Ramos (cell line): Measurements from ENCODE around the gene NCOA3.
"Not testable (repeated sequence)": the region's sequence is repeated elsewhere in the genome, so short reads cannot be mapped to it uniquely, and the experiment has no call there.

ENCODE experiments used
- in situ Hi-C: fragments of 300-500 bp; cut with MboI; formaldehyde crosslinking; loops from one replicate; pipeline ENCODE4 v1.14.3; 2022; ENCODE audit warnings: low sequenced_read_pairs; ENCODE audit not compliant: unreplicated experiment

Gene NCOA3

DNA sequence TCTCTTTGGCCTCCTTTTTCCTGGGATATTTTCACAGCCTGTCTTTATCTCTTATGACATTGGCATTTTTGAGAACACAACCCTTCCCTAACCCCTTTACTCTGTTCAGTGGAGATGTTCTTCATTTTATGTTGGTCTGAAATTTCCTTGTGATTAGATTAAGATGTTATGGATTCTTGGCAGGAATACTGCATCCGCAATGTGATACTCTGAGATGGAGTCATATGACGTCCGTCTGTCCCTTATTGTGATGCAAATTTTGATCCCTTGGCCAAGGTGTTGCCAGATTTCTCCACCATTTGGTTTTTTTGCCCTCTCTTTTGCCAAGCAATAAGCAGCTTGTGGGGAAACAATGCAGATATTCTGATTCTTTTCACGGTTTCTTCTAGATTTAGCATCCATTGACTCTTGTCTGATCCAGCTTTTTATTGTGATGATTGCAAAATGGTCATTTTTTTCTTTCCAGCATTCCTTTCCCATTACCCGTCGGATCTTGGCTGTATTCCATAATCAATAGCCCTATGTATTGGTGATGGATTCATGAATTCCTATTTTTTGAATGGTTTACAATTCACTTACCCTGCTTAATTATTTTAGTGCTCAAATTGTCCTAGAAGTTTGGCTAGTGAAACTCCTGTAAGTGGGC, 85.1 kb downstream of the NCOA3 start:
- in situ Hi-C loops = no loop called here

DNA sequence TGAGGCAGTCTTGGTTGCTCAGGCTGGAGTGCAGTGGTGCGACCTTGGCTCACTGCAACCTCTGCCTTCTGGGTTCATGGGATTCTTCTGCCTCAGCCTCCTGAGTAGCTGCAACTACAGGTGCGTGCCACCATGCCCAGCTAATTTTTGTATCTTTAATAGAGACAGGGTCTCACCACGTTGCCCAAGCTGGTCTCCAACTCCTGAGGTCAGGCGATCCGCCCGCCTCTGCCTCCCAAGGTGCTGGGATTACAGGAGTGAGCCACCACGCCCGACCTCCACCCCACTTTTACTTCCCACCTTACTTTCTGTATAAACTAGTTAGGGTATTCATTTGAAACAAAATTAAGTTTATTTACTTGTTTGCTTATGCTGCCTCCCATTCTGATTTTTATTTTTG, 86.5 kb downstream of the NCOA3 start:
- in situ Hi-C loops = no loop called here

DNA sequence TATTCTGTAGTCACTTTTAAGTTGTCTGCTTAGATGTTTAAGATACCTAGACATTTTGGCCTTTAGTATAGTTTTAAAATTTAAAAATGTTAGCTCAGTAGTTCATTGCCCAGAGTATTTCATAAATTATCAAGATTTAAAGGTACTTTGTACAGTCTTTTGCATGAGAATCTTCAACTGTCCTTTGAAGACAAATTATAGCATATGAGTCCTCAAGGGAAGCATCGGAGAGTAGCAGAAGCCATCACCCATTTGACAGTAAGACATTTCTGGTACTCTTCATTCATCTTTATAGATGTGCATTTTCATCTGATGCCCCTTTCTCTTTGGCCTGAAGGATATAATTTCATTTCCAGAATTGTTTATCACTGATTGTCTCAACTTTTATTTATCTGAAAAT, 89.5 kb downstream of the NCOA3 start:
- in situ Hi-C loops = no loop called here

DNA sequence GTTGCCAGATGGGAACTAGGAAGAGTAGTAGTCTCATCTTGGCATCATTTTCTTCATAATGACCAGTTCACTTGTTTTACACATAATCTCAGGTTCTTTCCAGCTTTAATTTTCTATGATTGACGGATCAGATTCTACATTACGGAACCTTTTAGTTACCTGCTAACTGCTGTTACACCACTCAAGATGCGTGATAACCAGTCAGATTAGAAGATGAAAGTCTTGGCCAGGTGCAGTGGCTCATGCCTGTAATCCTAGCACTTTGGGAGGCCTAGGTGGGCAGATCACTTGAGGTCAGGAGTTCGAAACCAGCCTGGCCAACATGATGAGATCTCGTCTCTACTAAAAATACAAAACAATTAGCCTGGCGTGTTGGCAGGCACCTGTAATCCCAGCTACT, 92.5 kb downstream of the NCOA3 start:
- in situ Hi-C loops = no loop called here

DNA sequence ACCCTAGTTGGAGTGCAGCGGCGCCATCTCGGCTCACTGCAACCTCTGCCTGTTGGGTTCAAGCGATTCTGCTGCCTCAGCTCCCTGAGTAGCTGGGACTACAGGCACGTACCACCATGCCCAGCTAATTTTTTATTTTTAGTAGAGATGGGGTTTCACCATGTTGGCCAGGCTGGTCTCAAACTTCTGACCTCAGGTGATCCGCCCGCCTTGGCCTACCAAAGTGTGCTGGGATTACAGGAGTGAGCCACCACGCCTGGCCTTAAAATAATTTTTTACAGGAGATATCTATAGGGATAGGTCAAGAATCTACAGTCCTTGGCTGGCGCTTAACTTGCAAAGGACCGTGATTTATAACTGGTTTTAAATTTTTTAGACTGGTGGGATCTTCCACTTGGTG, 93.5 kb downstream of the NCOA3 start:
- in situ Hi-C loops = not testable (repeated sequence)

DNA sequence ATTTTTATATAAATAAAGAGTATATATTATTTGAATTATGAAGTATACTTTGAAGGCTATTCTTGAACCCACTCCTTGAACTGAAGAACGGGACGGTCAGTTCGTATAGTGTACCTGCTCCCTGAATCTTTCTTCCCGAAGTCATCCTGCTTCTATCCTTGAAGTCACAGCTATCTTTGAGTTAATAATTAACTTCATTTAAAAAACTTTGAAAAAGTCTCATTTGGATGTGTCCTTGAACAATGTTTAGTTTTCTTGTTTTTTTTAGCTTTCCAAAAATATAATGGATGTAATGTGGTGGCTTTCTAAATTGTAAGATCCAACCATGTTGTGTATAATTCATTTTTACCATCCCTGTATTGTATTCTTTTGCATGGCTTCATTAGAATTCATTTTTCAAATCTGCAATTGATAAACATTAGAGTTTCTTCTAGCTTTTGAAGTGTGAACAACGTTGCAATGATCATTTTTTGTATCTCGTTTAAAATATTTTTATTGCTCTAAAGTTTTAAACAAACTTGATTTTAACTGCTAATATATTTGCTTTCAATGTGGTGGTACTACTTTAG, 94.4 kb downstream of the NCOA3 start:
- in situ Hi-C loops = no loop called here

DNA sequence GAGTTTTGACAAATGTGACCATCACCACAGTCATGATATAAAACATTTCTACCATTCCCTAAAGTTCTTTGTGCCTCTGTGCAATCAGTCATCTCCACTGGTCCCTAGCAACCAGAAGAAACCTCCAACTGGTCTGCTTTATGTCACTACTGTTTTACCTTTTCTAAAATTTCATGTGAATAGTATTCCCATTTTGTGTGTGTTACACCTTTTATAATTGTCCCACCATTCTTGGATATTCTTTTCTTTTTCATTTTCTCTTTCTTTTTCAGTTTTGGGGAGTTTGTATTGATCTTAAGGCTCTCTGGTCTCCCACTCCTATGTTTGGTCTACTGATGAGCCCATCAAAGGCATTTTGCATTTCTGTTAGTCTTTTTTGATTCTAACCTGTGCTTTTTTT, 95.4 kb downstream of the NCOA3 start:
- in situ Hi-C loops = no loop called here

DNA sequence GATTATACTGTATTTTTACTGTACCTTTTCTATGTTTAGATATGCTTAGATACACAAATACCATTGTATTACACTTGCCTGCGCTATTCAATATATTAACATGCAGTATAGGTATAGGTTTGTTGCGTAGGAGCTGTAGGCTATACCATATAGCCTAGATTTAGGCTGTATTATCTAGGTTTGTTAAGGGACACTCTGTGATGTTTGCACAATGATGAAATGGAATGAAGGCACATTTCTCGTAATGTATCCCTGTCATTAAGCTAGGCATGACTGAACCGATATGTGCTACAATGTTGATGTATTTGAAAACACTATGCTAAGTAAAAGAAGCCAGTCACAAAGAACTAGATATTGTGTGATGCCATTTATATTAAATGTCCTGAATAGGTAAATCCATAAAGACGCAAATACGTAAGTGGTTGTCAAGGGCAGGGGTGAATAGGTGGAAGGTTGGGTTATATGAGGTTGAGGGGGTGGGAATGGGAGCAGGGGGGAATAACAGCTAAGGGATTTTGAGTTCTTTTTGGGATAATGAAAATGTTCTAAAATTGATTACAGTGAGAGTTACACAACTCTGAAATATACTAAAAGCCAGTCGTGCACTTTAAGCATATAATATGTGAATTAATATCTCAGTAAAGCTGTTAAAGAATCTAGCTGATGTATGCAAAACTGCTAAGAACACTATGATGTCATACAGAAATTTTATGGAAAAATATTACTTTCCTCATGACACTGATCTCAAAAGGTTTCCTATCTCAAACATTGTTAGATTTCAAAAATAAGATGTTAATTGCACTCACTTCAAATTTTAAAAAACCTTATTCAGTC, 97.4 kb downstream of the NCOA3 start:
- in situ Hi-C loops = no loop called here

DNA sequence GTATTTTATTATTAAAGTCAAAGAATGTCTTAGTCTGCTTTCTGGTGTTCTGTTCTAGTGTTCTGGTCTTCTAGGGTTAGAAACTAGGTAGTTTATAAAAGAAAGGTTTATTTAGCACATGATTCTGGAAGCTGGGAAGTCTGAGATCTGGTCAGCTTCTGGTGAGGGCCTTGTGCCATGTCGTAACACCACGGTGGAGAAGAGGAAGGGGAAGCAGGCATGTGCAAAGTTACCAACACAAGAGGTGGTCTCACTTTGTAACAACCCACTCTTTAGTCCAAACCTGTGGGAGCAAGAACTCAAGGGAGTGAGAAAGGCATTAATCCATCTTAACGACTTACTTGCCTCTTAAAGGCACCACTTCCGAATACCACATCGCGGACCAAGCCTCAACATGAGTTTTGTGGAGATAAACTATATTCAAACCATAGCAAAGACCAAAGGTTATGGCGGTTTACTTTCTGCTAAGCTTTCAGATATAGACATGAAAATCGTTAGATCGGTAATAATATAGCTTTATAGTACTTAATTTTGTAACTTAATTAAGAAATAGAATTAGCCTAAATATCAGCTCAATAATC, 99.4 kb downstream of the NCOA3 start:
- in situ Hi-C loops = no loop called here

DNA sequence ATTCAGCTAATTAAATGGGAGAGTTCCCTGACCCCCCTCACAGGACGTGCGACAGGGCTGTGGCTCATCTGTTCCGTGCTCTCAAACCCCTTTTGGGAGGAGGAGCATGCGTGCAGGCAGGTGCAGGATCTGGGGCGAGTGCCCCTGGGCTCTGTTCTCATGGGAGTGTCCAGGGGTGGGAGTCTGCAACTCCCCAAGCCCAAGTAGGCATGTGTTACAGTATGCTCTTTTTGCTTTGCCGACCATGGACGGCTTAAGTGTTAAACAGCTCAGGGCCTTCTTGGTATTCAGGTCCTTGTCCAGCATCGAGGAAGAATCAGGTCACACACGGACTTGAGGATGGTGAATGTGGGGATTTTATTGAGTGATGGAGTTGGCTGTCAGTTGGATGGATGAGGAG, 101.6 kb downstream of the NCOA3 start:
- in situ Hi-C loops = no loop called here

DNA sequence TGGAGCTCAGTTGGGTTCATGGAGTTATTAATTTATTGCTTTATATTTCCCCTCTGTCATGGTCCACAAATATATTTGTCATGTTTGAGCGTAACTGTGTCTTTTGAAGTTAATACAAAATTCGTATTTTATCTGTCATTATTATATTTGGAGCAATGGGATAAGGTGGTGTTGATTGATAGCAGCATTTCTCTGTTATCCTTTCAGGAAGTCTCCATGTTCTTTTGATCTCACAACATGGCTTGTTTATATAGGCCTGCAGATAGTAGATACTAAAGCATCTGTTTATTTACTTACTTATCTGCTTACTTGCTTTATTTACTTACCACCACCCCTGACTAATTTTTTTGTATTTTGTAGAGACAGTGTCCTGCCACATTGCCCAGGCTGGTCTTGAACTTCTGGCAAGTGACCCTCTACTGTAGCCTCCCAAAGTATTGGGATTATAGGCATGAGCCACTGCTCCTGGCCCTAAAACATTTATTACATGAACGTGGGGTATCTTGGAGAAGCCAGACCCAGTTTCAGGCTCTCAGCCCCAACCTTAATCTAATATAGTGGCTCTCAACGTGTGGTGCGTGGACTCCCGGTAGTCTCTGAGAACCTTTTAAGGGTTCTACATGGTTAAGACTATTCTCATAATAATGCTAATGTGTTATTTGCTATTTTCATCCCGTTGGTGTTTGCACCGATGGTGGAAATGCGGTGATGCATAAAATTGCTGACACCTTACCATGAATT, 104.2 kb downstream of the NCOA3 start:
- in situ Hi-C loops = no loop called here

DNA sequence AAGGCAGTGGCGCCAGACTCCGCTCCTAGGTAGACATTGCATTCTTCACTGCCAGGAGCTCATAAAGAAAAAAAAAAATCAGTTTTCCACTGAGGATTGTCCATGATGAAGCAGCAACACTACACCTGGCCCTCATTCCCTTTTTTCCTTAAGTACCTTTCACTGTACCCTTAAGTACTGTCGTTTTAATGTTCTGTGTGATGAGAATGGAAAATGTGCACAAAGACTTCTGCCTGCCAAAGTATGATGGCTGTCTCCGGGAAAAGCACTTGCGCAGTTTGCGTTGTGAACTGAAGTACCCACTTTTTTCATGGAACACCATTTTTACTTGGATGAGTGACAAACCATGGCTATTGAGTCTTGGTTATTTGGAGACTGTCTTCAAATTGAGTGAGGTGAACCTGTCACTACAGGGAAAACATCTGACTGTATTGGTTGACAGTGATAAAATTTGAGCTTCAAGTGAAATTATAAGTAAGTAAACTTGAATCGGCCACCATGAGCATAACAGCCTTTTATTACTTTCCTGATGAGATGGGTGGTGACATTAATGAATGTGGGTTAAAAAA, 104.8 kb downstream of the NCOA3 start:
- in situ Hi-C loops = no loop called here

DNA sequence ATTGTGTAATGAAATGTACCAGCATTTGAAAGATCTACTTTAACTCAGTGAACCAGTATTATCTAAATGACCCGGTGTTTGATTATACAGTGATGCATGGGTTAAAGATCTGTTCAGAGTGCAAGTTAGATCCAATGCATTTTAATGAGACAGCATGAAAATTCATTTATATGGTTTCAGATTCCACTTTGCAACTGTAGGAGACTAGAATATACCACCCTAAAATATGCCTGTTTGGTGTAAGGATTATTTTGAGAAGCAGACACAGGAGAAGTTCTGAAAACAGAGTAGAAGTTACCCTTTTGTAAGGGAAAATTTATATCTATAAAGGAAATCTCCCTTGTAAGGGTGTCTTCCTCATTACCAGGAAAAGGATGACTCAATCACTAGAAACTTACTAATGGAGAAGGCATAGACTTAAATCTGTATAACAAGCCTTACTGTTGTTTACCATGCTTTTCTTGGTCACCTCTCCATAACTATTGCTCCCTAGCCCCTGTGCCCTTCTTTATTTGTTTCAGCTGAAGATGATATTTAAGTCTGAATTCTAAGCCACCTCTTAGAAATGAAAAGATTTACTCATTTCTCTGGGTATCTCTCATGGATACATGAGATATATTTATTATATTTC, 105.4 kb downstream of the NCOA3 start:
- in situ Hi-C loops = no loop called here

DNA sequence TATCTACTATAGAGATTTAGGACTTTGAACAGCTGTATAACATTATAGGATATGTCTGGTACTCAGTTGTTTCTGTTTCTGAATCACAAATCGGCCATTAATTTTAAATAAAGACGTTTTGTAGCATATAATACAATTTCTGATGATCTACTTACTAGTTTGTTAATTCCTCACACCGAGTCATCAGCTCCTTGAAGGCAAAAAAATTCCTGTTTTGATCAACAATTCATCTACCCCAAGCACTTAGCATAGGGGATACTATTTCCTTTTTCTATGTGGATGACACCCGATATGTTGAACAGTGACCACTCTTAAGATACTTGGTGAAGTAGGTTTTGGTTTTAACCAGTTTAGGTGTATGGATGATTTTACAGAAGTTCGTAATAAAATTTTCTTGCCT, 107.3 kb downstream of the NCOA3 start:
- in situ Hi-C loops = no loop called here

DNA sequence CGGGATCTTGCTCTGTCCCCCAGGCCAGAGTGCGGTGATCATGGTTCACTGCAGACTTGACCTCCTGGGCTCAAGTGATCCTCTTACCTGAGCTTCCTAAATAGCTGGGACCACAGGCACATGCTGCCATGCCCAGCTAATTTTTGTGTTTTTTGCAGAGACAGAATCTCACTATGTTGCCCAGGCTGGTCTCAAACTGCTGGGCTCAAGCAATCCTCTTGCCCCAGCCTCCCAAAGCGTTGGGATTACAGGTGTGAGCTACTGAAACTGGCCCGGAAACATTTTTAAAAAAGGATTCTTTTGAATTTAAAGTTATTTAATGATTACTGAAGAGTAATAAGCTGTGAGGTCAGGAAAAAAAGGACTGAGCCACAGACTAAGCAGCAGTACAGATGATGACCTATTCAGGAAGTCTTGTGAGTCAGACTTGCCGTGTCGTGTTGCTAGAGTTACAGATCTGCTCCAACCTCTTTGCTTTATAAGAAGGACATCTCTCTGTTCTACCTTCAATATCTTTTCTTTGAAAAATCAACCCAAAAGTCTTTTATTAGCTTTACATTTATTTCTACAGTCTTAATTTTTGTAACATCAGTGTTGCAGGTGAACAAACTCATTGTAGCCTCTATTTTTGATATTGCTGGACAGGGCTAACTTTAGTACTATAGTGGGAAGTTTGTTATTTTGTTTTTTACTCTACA, 108.7 kb downstream of the NCOA3 start:
- in situ Hi-C loops = no loop called here

DNA sequence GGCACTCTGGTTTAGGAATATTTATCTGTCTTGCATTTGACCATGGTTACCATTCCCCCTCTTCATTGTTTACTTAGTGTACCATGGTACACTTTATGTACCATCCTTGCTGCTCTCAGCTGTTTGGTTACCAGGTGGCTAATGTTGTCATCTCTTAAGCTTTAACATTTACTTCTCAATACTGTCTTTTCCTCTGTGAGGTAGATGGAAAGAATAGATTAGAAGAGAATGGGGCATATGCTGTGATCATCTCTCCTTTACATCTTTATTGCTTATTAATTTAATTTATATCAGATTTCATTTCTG, 109.2 kb downstream of the NCOA3 start:
- in situ Hi-C loops = no loop called here

DNA sequence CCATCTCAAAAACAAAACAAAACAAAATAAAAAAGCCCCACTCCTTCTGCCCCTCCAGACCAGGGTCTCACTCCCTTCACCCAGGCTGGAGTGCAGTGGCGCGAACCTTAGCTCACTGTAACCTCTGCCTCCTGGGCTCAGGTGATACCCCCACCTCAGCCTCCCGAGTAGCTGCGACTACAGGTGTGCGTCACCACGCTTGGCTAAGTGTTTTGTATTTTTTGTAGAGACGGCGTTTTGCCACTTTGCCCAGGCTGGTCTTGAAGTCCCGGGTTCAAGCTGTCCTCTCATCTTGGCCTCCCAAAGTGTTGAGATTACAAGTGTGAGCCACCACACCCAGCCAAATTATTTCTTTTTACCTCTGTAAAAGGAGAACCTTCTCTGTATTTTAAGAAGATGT, 110.1 kb downstream of the NCOA3 start:
- in situ Hi-C loops = no loop called here

DNA sequence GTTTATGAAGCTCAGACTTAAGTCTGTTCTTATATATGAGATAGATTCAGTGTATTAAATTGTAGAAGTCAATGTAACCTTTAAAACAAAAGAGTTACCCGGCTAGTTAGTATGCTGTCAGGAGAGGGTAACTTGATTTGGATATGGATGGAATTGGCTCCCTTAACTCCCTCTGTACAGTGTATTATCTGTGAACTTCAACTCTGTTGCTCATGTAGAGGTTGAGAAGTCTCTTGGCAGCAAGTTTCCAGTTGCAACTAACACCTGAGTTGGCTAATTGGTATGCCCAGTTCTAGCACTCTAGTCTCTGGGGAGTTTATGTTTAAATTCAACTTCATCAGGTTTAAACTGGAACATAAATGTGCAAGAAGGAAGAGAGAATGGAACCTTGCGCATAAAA, 111.0 kb downstream of the NCOA3 start:
- in situ Hi-C loops = no loop called here

DNA sequence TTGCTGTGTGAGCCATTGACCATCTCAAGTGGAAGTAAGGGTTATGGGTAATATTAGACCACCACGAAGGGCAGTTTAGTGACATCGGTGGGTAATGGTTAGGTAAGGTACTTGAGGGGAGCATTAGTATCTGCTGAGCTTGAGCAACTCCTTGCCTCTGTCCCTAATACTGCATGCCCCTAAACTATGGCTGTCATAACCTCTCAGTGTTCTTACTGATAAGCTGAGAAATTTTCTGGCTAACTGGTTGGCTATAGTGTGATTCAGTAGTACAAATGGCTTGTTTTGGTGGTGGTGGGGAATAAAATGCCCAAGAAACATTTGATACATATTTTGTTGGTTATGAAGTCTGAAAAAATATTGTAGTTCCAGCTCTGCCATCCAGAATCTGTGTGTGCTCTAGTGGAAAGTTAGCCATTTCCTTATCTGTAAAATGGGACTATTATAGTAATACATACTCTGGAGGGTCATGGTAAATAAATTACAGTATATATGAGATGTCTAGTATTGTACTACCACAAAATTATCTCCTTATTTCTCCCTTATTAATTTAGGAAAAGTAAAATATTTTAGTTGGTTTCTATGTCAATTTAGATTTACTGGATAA, 113.1 kb downstream of the NCOA3 start:
- in situ Hi-C loops = no loop called here
